HG03066 (cell line): Measurements from ENCODE around the gene ADGRV1.
A peak's percentile ranks its signal among the peaks of the same experiment; 100 is the strongest.

Source experiments
- ATAC-seq: cut with Tn5 transposase; IDR thresholded peaks from one replicate; pipeline ENCODE4 v1.9.1; 2021; ENCODE audit warnings: low read depth; ENCODE audit not compliant: unreplicated experiment

ADGRV1 gene

GRCh38 chr5:91142386-91142785 is 583.8 kb downstream of the ADGRV1 start:
- ATAC-seq = no peak

GRCh38 chr5:91142819-91143218 is 584.2 kb downstream of the ADGRV1 start:
- ATAC-seq = no peak

- no peak for ATAC-seq
Measured at GRCh38 chr5:91143840-91144239, 585.2 kb downstream of the ADGRV1 start.

GRCh38 chr5:91144491-91145332 is 586.1 kb downstream of the ADGRV1 start:
- no peak for ATAC-seq

- no peak for ATAC-seq
Measured at GRCh38 chr5:91145333-91145620, 586.7 kb downstream of the ADGRV1 start.

- no peak for ATAC-seq
Measured at GRCh38 chr5:91146230-91146629, 587.6 kb downstream of the ADGRV1 start.

GRCh38 chr5:91146905-91147600 is 588.5 kb downstream of the ADGRV1 start:
- ATAC-seq = no peak

GRCh38 chr5:91150234-91150633 is 591.6 kb downstream of the ADGRV1 start:
- ATAC-seq = no peak

GRCh38 chr5:91150636-91151035 is 592.0 kb downstream of the ADGRV1 start:
- ATAC-seq = no peak

GRCh38 chr5:91151947-91152346 is 593.4 kb downstream of the ADGRV1 start:
- no peak for ATAC-seq

GRCh38 chr5:91154338-91154737 is 595.7 kb downstream of the ADGRV1 start:
- no peak for ATAC-seq

GRCh38 chr5:91155274-91155673 is 596.7 kb downstream of the ADGRV1 start:
- ATAC-seq = no peak

- ATAC-seq = no peak
Measured at GRCh38 chr5:91156242-91156641, 597.6 kb downstream of the ADGRV1 start.

- no peak for ATAC-seq
Measured at GRCh38 chr5:91158011-91158410, 599.4 kb downstream of the ADGRV1 start.

GRCh38 chr5:91159647-91160046 is 601.0 kb downstream of the ADGRV1 start:
- ATAC-seq = no peak

- ATAC-seq = no peak
Measured at GRCh38 chr5:91160714-91161285, 602.2 kb downstream of the ADGRV1 start.

GRCh38 chr5:91162534-91163381 is 604.2 kb downstream of the ADGRV1 start:
- peak; percentile 98 for ATAC-seq

GRCh38 chr5:91164424-91164823 is 605.8 kb downstream of the ADGRV1 start:
- no peak for ATAC-seq

- no peak for ATAC-seq
Measured at GRCh38 chr5:91166059-91166807, 607.6 kb downstream of the ADGRV1 start.

- no peak for ATAC-seq
Measured at GRCh38 chr5:91168859-91169258, 610.3 kb downstream of the ADGRV1 start.
